ENCODE data around the gene ZFYVE9. TPM values are rescaled to one million over a fixed set of nuclear protein-coding genes. Genes with fewer than 3 reads are reported as not detected.

ZFYVE9 gene
- total and polyA plus RNA-seq, 2 of the 4 experiments (the other 2 are of a cell fraction) = 8.3 to 28.7 TPM

- no peak overlapping the region for H2BK15ac ChIP-seq (ENCODE audit: low read depth, low read length)
- no peak overlapping the region for H4K8ac ChIP-seq (ENCODE audit: low read depth in 2 of 2, low read length in 2 of 2)
- peaks cover 0 to 5% of the 10 kb centered on the region in 2 experiments; a peak in 1 of 4 replicates for H3K79me1 ChIP-seq (ENCODE audit: low read depth in 1 of 2, low read length in 2 of 2)
- H2BK5ac ChIP-seq (ENCODE audit: low read depth, low read length, poor library complexity, severe bottlenecking) = no peak overlapping the region
- intact Hi-C loops (cut with micrococcal nuclease) = no loop called here
- H3K27me3 ChIP-seq (ENCODE audit: control insufficient read depth, insufficient read depth, low read length) = no peaks in the 10 kb centered on the region
- no CpG with 5 or more reads among the region's 1 CpG for WGBS, 2 experiments (ENCODE audit: extremely low coverage in 2 of 2, insufficient read length in 1 of 2)
- H3K9me3 ChIP-seq (ENCODE audit: control insufficient read depth, insufficient read depth, low read length) = no peaks in the 10 kb centered on the region
- no peak overlapping the region for H2BK120ac ChIP-seq (ENCODE audit: low read depth, low read length)
- dilution Hi-C loops (cut with HindIII; ENCODE audit: low sequenced_read_pairs, unreplicated experiment) = no loop called here
- H2AK5ac ChIP-seq (ENCODE audit: low read depth, low read length) = no peak overlapping the region
- H3K27ac ChIP-seq (ENCODE audit: insufficient read depth, low read length) = no peak overlapping the region
- no TSS peak for BruUV-seq (replicated peaks)
- ATAC-seq (ENCODE audit: low read depth) (no peak), DNase-seq (no peak)
- H3K4me2 ChIP-seq (ENCODE audit: low read depth, low read length) = no peak overlapping the region
- no peak overlapping the region for H3K23ac ChIP-seq (ENCODE audit: low read depth, low read length)
- no peak overlapping the region for H4K91ac ChIP-seq (ENCODE audit: insufficient read depth, low read depth, low read length)
- no peak overlapping the region for H4K5ac ChIP-seq (ENCODE audit: low read depth, low read length)
- H3K36me3 ChIP-seq (ENCODE audit: control insufficient read depth, insufficient read depth, low read length) = no peaks in the 10 kb centered on the region
- H4K20me1 ChIP-seq (ENCODE audit: insufficient read depth, low read length) = no peaks in the 10 kb centered on the region
- H3K4me1 ChIP-seq (ENCODE audit: control insufficient read depth, insufficient read depth, low read length) = peaks cover 6% of the 10 kb centered on the region
- no peak overlapping the region for H2BK20ac ChIP-seq (ENCODE audit: low read depth, low read length)
- ChIA-PET POLR2A (ENCODE audit: unreplicated experiment) (no interaction called here), CTCF (no interaction called here)
- in situ Hi-C loops (cut with MboI; ENCODE audit: low sequenced_read_pairs) = no loop called here
- no peak overlapping the region for H3K14ac ChIP-seq (replicated peaks; ENCODE audit: low read depth, low read length)
- H3K9ac ChIP-seq (ENCODE audit: low read depth, low read length) = no peak overlapping the region
- TF ChIP-seq RFX5 (IDR thresholded peaks at IDR 0.05; ENCODE audit: low read depth, low read length) (no peak), CTCF (conservative IDR thresholded peaks at IDR 0.05; ENCODE audit: low read depth, low read length) (no peak), ELK1 (IDR thresholded peaks at IDR 0.05; ENCODE audit: borderline replicate concordance, low read depth, low read length) (no peak), CHD1 (IDR thresholded peaks at IDR 0.05; ENCODE audit: low read depth, low read length) (no peak), MAZ (IDR thresholded peaks at IDR 0.05; ENCODE audit: borderline replicate concordance, low read depth, low read length) (no peak), FOS (IDR thresholded peaks at IDR 0.05; ENCODE audit: low read depth, low read length) (no peak), NFE2L2 (IDR thresholded peaks at IDR 0.05; ENCODE audit: low read depth, low read length) (no peak), RCOR1 (IDR thresholded peaks at IDR 0.05; ENCODE audit: insufficient replicate concordance, low read length) (no peak)
- no peak overlapping the region for H3K56ac ChIP-seq (ENCODE audit: extremely low read depth, insufficient read depth, low read length)
- no peaks in the 10 kb centered on the region for H3K9me1 ChIP-seq (ENCODE audit: insufficient read depth, low read length)
- no peak overlapping the region for H2AFZ ChIP-seq (replicated peaks; ENCODE audit: low read length, poor library complexity)
- H3K4ac ChIP-seq (ENCODE audit: low read depth, low read length) = no peak overlapping the region
- H3K18ac ChIP-seq (ENCODE audit: low read depth, low read length) = no peak overlapping the region
- H3K4me3 ChIP-seq (ENCODE audit: insufficient read depth, low read depth, low read length) = no peak overlapping the region
- no peak overlapping the region for H2AK9ac ChIP-seq (replicated peaks; ENCODE audit: low read depth, low read length, poor library complexity)
Observed at GRCh38 chr1:52266507-52266906, 124.6 kb downstream of the ZFYVE9 start.

Measured in IMR-90 (cell line).